ENCODE results near the gene P3H2.

The P3H2 gene

DNA sequence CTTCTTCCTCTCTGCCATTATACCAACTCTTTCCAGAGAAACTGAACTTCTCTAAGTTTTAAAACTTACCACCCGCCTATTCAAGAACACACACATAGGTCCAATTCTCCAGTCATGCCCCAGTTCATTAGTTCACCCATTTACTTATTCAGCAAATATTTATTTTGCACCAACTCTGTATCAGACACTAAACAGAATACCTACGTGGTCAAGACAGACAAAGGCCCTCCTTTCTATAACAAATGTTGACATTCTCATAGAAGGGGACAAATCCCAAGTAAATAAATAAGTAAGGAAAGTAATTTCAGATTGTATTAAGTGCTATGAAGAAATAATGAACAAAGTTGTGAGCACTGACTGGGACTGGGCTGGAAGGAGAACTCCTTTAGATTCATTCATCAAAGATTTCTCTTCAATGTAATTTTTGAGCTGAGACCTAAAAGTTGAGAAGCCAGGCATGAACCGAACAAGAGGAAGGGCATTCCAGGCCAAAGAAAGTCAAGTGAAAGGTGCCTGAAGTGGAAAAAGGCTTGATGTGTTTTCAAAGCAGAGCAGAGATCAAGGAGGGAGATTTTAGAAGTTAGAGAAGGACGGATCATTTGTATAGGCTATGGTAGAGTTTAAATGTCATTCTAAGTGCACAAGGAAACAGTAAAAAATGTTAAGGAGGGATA, 120.4 kb downstream of the P3H2 start:
- TF ChIP-seq, protein P1, sequence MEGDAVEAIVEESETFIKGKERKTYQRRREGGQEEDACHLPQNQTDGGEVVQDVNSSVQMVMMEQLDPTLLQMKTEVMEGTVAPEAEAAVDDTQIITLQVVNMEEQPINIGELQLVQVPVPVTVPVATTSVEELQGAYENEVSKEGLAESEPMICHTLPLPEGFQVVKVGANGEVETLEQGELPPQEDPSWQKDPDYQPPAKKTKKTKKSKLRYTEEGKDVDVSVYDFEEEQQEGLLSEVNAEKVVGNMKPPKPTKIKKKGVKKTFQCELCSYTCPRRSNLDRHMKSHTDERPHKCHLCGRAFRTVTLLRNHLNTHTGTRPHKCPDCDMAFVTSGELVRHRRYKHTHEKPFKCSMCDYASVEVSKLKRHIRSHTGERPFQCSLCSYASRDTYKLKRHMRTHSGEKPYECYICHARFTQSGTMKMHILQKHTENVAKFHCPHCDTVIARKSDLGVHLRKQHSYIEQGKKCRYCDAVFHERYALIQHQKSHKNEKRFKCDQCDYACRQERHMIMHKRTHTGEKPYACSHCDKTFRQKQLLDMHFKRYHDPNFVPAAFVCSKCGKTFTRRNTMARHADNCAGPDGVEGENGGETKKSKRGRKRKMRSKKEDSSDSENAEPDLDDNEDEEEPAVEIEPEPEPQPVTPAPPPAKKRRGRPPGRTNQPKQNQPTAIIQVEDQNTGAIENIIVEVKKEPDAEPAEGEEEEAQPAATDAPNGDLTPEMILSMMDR (IDR thresholded peaks at IDR 0.05) = no peak

DNA sequence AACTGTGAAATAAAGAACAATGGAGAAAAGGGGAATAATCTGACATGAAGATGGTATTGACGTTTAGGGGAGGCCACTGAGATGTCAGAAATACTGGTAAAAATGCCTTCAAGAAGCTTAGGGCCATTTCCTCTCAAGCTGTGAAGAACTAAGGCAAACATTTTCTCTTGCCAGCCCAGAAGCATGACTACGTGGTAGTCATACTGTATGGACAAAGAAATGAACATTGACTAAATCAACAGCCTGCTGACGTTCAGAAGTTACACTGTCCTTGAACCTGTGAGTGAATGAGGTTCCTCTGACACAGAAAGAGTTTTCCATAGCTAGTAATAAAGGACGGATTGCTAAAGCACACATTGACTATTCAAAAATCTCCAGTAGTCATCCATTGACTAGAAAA, 121.0 kb downstream of the P3H2 start:
- TF ChIP-seq, protein P1 (IDR thresholded peaks at IDR 0.05) = no peak

DNA sequence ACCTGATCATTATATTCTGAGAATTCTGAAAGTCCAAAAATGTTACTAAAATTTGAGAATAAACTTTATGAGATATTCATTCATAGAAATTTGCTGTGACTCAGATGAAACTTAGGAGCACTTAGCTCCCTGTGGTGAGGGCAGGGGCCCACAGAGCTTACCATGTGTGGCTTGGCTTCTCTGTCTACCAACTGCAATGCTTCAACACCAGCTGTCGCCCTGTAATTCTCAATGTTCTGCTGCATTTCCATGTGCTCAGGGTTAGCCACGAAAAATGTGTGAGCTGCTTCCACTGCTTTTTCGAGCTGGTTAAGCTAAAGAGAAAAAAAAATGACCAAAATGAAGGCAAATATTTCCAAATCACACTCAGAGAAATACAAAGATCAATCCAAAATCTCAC, 125.6 kb downstream of the P3H2 start:
- TF ChIP-seq, protein P1 (IDR thresholded peaks at IDR 0.05) = no peak

DNA sequence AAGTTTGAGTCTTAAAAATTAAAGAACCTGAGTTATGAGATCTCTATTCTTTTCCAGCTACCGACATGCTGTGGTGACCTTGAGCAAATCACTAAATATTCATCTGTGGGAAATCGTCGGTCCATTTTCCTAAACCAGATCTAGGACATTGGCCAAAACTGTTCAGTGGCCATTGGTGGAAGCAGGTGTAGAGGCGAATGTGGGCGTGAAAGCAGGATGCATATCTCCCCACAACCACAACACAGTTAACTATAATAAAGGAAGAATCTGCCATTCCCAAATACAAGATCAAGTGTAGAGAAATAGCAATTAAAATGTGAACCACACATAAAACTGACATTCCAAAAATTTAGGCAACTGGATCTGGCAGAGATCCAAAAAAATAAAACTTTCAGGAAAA, 129.9 kb downstream of the P3H2 start:
- TF ChIP-seq, protein P1 (IDR thresholded peaks at IDR 0.05) = no peak

DNA sequence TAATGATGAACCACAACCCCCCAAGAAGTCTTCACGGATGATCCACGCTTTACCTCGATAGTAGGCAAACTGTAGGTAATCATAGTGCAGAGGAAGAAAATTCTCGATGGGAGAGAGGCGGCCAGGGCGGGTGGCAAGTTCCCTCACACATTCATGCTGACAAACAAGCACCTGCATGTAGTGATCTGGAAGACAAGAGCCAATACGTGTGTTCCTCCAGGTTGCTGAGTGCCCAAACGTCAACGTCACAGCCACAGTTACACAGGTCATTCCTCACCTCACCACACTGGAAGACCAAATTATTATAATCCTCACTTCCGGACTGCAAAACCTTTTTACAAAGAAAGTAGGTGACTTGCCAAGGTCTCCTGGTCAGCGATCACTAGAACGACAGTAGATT, 131.8 kb downstream of the P3H2 start:
- TF ChIP-seq, protein P1 (IDR thresholded peaks at IDR 0.05) = no peak

DNA sequence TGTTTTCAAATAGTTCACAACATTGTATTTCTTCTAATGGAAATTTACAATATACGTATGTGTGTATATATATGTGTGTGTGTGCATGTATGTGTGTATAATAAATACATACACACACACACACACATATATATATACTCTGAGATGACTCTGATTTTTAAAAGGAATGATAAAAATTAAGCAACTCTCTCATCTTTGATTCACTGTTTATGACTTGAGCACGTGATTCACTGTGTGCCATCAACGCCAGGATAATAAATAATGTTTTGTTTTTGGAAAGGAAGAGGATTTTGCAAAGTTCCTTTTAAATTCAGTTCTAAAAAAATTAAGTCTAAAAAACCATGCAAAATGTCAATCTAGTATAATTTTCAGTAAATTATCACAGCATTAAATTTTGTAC, 132.4 kb downstream of the P3H2 start:
- TF ChIP-seq, protein P1 (IDR thresholded peaks at IDR 0.05) = no peak

DNA sequence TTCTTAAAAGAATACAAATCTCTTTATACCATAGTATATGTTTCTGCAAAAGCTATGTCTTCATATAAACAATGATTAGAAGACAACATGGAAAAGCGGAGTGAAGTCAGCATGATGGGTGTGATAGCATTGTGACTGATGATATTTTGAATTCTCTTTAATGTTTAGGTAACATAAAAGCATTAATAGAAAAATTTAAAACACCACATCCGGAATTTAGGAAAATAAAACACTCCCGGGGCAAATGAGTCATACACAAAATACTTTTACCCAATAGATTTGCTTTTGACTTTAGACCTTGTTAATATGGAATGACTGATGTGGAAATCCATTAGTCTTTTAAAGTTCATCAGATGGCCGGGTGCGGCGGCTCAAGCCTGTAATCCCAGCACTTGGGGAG, 134.7 kb downstream of the P3H2 start:
- TF ChIP-seq, protein P1 (IDR thresholded peaks at IDR 0.05) = no peak

DNA sequence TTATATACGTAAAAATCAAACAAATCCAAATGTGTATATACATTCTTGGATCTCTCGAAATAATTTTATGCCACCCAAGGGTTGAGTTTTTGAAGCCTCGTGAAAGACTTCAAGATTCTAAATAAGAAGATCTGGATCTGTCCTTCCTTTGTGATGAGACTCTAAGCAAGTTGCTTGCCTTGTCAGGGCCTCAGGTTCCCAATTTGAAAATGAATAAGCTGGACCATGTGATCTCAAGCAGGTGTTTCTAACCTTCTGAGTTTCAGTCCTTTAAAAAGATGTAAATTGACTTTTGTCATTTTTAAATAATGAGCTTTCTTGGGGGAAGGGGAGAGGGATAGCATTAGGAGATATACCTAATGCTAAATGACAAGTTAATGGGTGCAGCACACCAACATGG, 137.1 kb downstream of the P3H2 start:
- TF ChIP-seq, protein P1 (IDR thresholded peaks at IDR 0.05) = no peak

All from LNCAP (cell line).